Stimulated activated CD8-positive, alpha-beta memory T cell treated with anti-CD3 and anti-CD28 coated beads, Interleukin-15, amount 100 ng/mL, for 4 hours (primary cell): ENCODE data around the gene ARL2.

Source experiments
- DNase-seq, 2 donors: peaks; one replicate each; pipeline ENCODE4 v3.0.0-alpha.2; 2020; ENCODE audit warnings: low read depth in 2 of 2

ARL2 gene

GRCh38 chr11:65047581-65048422, 33.8 kb downstream of the ARL2 start:
- no peak for DNase-seq

- no peak for DNase-seq
Observed at GRCh38 chr11:65051398-65051858, 37.5 kb downstream of the ARL2 start.

GRCh38 chr11:65053827-65054508, 40.0 kb downstream of the ARL2 start:
- no peak for DNase-seq

- DNase-seq = no peak
Observed at GRCh38 chr11:65055538-65055937, 41.6 kb downstream of the ARL2 start.

- no peak for DNase-seq
Observed at GRCh38 chr11:65056999-65057398, 43.0 kb downstream of the ARL2 start.

GRCh38 chr11:65057526-65057925, 43.6 kb downstream of the ARL2 start:
- no peak for DNase-seq

GRCh38 chr11:65058012-65058411, 44.1 kb downstream of the ARL2 start:
- DNase-seq = no peak

GRCh38 chr11:65058419-65059054, 44.6 kb downstream of the ARL2 start, which contains the start of gene NAALADL1:
TSS of gene NAALADL1 (minus strand) at chr11:65058553. CDS start at chr11:65058521, 32 bp downstream.
- no peak for DNase-seq

GRCh38 chr11:65059523-65059922, 45.6 kb downstream of the ARL2 start:
- DNase-seq = no peak

- no peak for DNase-seq
Observed at GRCh38 chr11:65059959-65060824, 46.2 kb downstream of the ARL2 start.

GRCh38 chr11:65060913-65061408, 47.0 kb downstream of the ARL2 start:
- DNase-seq = no peak

- DNase-seq = no peak
Observed at GRCh38 chr11:65063532-65063931, 49.6 kb downstream of the ARL2 start.

- DNase-seq = no peak
Observed at GRCh38 chr11:65064847-65065240, 50.9 kb downstream of the ARL2 start.

- DNase-seq = no peak
Observed at GRCh38 chr11:65065851-65066250, 51.9 kb downstream of the ARL2 start.

GRCh38 chr11:65066315-65066714, 52.4 kb downstream of the ARL2 start:
- DNase-seq = no peak

- no peak for DNase-seq
Observed at GRCh38 chr11:65066805-65067291, 52.9 kb downstream of the ARL2 start.

GRCh38 chr11:65067446-65067845, 53.5 kb downstream of the ARL2 start:
- no peak for DNase-seq

GRCh38 chr11:65069217-65069616, 55.3 kb downstream of the ARL2 start:
- DNase-seq = no peak
